Endothelial cell of umbilical vein (primary cell): ENCODE results near the gene TEX44. TPM values are rescaled to one million over a fixed set of nuclear protein-coding genes. Genes with fewer than 3 reads are reported as not detected.

Experiments used
- BruUV-seq: library from RNA; stranded (reverse); fragments of 400-500 nt; replicated peaks from 2 replicates; lab custom pipeline; 2021; lab: Mats Ljungman, UMichigan
- CTCF ChIA-PET: fragments of 300-600, 350-600 bp; sonication (Branson Sonifier 250); formaldehyde crosslinking; loops from one replicate; lab custom pipeline; 2021; ENCODE audit warnings: antibody characterized with exemption, inconsistent platforms; lab: Charles Lee
- POLR2A ChIA-PET: fragments of 300-600, 350-600 bp; sonication (Branson Sonifier 250); formaldehyde crosslinking; loops from one replicate; lab custom pipeline; 2021; ENCODE audit warnings: antibody characterized with exemption, inconsistent platforms; lab: Charles Lee
- DNase-seq: peaks from one replicate; pipeline ENCODE4 v3.0.0-alpha.2; 2011; ENCODE audit warnings: low read depth, low spot score
- FAIRE-seq: peaks from 2 replicates; lab custom pipeline; 2011; peaks lifted over from hg19 to GRCh38; lab: Jason Lieb, UNC
- H2AFZ ChIP-seq: 2 replicates; pipeline ENCODE4 v1.6.0; 2012; ENCODE audit warnings: low read depth, low read length, control low read depth, inconsistent platforms
- H3K27ac ChIP-seq: 2 replicates; pipeline ENCODE4 v1.5.1; 2011; ENCODE audit warnings: low read depth, mild to moderate bottlenecking, control low read depth, low read length, moderate library complexity; ENCODE audit not compliant: insufficient read depth
- H3K27me3 ChIP-seq, 2 experiments: 2 replicates each; pipeline versions ENCODE4 v1.6.0 to v1.6.1; 2011; ENCODE audit warnings: low read length in 2 of 2, mixed read lengths in 1 of 2; ENCODE audit not compliant: control insufficient read depth in 2 of 2, insufficient read depth in 2 of 2
- H3K36me3 ChIP-seq, 2 experiments: 2 replicates in 1 of 2; 3 replicates in 1 of 2; pipeline ENCODE4 v1.5.1; 2011; ENCODE audit warnings: low read length in 2 of 2, mild to moderate bottlenecking in 1 of 2, moderate library complexity in 1 of 2; ENCODE audit not compliant: control insufficient read depth in 2 of 2, insufficient read depth in 2 of 2; ENCODE audit errors: extremely low read depth in 1 of 2
- H3K4me1 ChIP-seq: 3 replicates; pipeline ENCODE4 v1.5.1; 2011; ENCODE audit warnings: mild to moderate bottlenecking, low read length; ENCODE audit not compliant: control insufficient read depth, insufficient read depth; ENCODE audit errors: extremely low read depth
- H3K4me2 ChIP-seq: 2 replicates; pipeline ENCODE4 v1.6.1; 2011; ENCODE audit warnings: low read length, control low read depth, mixed read lengths; ENCODE audit not compliant: insufficient read depth
- H3K4me3 ChIP-seq, 3 experiments: fragments of 200-600 bp in 1 of 3; sonication (generic), shearing (Covaris generic) in 1 of 3; replicated peaks in 1 of 3; 2 replicates each; pipeline ENCODE4 v1.5.1; 2011 to 2016; ENCODE audit warnings: control low read depth in 3 of 3, low read length in 3 of 3, mild to moderate bottlenecking in 2 of 3, inconsistent platforms in 1 of 3, low read depth in 1 of 3, moderate library complexity in 1 of 3; ENCODE audit not compliant: insufficient read depth in 1 of 3
- H3K79me2 ChIP-seq: 2 replicates; pipeline ENCODE4 v1.6.0; 2012; ENCODE audit warnings: low read length, inconsistent platforms; ENCODE audit not compliant: control insufficient read depth, insufficient read depth
- H3K9ac ChIP-seq: replicated peaks from 2 replicates; pipeline ENCODE3; 2011; ENCODE audit warnings: low read length, control low read depth; ENCODE audit not compliant: insufficient read depth; ENCODE audit errors: extremely low read depth
- H3K9me1 ChIP-seq: replicated peaks from 3 replicates; pipeline ENCODE4 v1.6.0; 2011; ENCODE audit warnings: mild to moderate bottlenecking, low read length; ENCODE audit not compliant: control insufficient read depth, insufficient read depth; ENCODE audit errors: extremely low read depth
- H3K9me3 ChIP-seq: replicated peaks from 2 replicates; pipeline ENCODE4 v1.5.1; 2012; ENCODE audit warnings: low read length, inconsistent platforms; ENCODE audit not compliant: control insufficient read depth, insufficient read depth
- H4K20me1 ChIP-seq: replicated peaks from 2 replicates; pipeline ENCODE3; 2011; ENCODE audit warnings: mild to moderate bottlenecking, low read length; ENCODE audit not compliant: control insufficient read depth, insufficient read depth; ENCODE audit errors: extremely low read depth
- CTCF ChIP-seq, 2 donors: IDR thresholded peaks; 1 replicate in 1 of 2; 2 replicates in 1 of 2; pipeline ENCODE4 v1.5.1; 2011; ENCODE audit warnings: low read length in 2 of 2, mild to moderate bottlenecking in 2 of 2, moderate library complexity in 2 of 2, control low read depth in 1 of 2, inconsistent platforms in 1 of 2, low read depth in 1 of 2; ENCODE audit not compliant: insufficient read depth in 1 of 2; ENCODE audit errors: extremely low read depth in 1 of 2
- EZH2 ChIP-seq: IDR thresholded peaks from 2 replicates; pipeline ENCODE4 v1.6.1; 2012; ENCODE audit warnings: borderline replicate concordance, low read depth, mild to moderate bottlenecking, moderate library complexity, low read length, inconsistent platforms; ENCODE audit not compliant: severe bottlenecking
- FOS ChIP-seq: IDR thresholded peaks from 2 replicates; pipeline ENCODE4 v1.6.1; 2011; ENCODE audit warnings: mild to moderate bottlenecking, low read length, moderate library complexity, borderline replicate concordance; ENCODE audit not compliant: insufficient read depth
- GATA2 ChIP-seq: IDR thresholded peaks from 2 replicates; pipeline ENCODE4 v1.7.0; 2011; ENCODE audit warnings: low read depth, mild to moderate bottlenecking, moderate library complexity, mixed read lengths, low read length; ENCODE audit not compliant: insufficient read length, insufficient read depth
- JUN ChIP-seq: IDR thresholded peaks from 2 replicates; pipeline ENCODE4 v1.6.1; 2011; ENCODE audit warnings: borderline replicate concordance, low read depth; ENCODE audit not compliant: insufficient read length, insufficient read depth
- MAX ChIP-seq: IDR thresholded peaks from 2 replicates; pipeline ENCODE4 v1.6.1; 2011; ENCODE audit not compliant: insufficient read depth, insufficient read length
- MYC ChIP-seq: IDR thresholded peaks from one replicate; pipeline ENCODE4 v1.6.1; 2011; ENCODE audit warnings: mild to moderate bottlenecking, low read depth, low read length
- POLR2A ChIP-seq: IDR thresholded peaks from 2 replicates; pipeline ENCODE4 v1.6.1; 2012; ENCODE audit warnings: low read depth, mild to moderate bottlenecking, control low read depth, low read length
- POLR2AphosphoS5 ChIP-seq: IDR thresholded peaks from 2 replicates; pipeline ENCODE4 v1.6.1; 2012; ENCODE audit warnings: low read depth, mild to moderate bottlenecking, control low read depth, low read length, moderate library complexity; ENCODE audit not compliant: insufficient read depth
- dilution Hi-C: fragments of 300-500 bp; cut with MboI; formaldehyde crosslinking; loops from one replicate; pipeline ENCODE4 v1.15.0; 2019; ENCODE audit warnings: low sequenced_read_pairs; ENCODE audit not compliant: extremely low pct_ligation_motif_present
- intact Hi-C: fragments of 100-400 bp; cut with micrococcal nuclease; formaldehyde crosslinking; loops from one replicate; pipeline ENCODE4 v1.10.0; 2022
- polyA plus RNA-seq, 4 experiments: library from polyadenylated mRNA; depleted of rRNA in 3 of 4; stranded (reverse) in 3 of 4; unstranded in 1 of 4; fragments of >200 nt; gene quantifications; 2 replicates each; pipeline versions ENCODE4 v1.2.1 to v1.2.3, GENCODE V29; 2011 to 2012; ENCODE audit warnings: missing spikeins in 1 of 4
- total RNA-seq: library from RNA; stranded (reverse); gene quantifications from 2 replicates; pipeline ENCODE4 v1.2.3, GENCODE V29; 2021

The TEX44 gene
- total and polyA plus RNA-seq, 2 donors (not counting 3 experiments of a cell fraction or from before 2014, with no cell fraction given): not detected

- Histone ChIP-seq H3K9me3 (no peaks in the 10 kb centered on the region), H3K4me1 (no peaks in the 10 kb centered on the region), H3K4me2 (no peak overlapping the region), H3K36me3 (no peaks in the 10 kb centered on the region), H3K27ac (no peak overlapping the region), H3K9ac (no peak overlapping the region), H4K20me1 (no peaks in the 10 kb centered on the region), H3K79me2 (no peaks in the 10 kb centered on the region), H2AFZ (no peak overlapping the region), H3K4me3 (no peak overlapping the region), H3K27me3 (no peaks in the 10 kb centered on the region), H3K9me1 (no peaks in the 10 kb centered on the region)
- POLR2A ChIA-PET: no interaction called here
- TF ChIP-seq FOS: no peak
- no peak for TF ChIP-seq POLR2AphosphoS5
- no peak for TF ChIP-seq EZH2
- no peak for TF ChIP-seq MYC
- no peak for TF ChIP-seq CTCF (IDR thresholded peaks at IDR 0.05; ENCODE audit: extremely low read depth in 1 of 2, insufficient read depth in 1 of 2, low read depth in 1 of 2, low read length in 2 of 2)
- TF ChIP-seq POLR2A: no peak
- no peak for TF ChIP-seq MAX
- TF ChIP-seq GATA2: no peak
- TF ChIP-seq JUN: no peak
- DNase-seq: no peak
- intact Hi-C loops (no loop called here), dilution Hi-C loops (no loop called here)
- CTCF ChIA-PET: interaction anchor here (2.5 to 5.5 kb wide), 2 partner anchors 13 to 29 kb away, joined by 6 to 28 read pairs; no protein-coding TSS in a partner anchor
- no peak for FAIRE-seq
- no TSS peak for BruUV-seq
Measured at GRCh38 chr2:231571661-231572191, 20.9 kb upstream of the TEX44 start.
